Measurements from ENCODE around the gene DSN1.

Gene DSN1

GRCh38 chr20:36754656-36755222 is 18.8 kb downstream of the DSN1 start:
- no peak for DNase-seq (ENCODE audit: low read depth in 2 of 2)

- DNase-seq (ENCODE audit: low read depth in 2 of 2), result no peak
Observed at GRCh38 chr20:36752582-36752981, 21.0 kb downstream of the DSN1 start.

- DNase-seq (ENCODE audit: low read depth in 2 of 2), result peak; percentile 71 to 85
Observed at GRCh38 chr20:36745927-36746659, 27.5 kb downstream of the DSN1 start, which contains the start of gene NDRG3. Gene NDRG3, minus strand, starts transcription at chr20:36746090. Its CDS starts 24,355 bp downstream, at chr20:36721735.

- no peak for DNase-seq (ENCODE audit: low read depth in 2 of 2)
Observed at GRCh38 chr20:36745234-36745926, 28.2 kb downstream of the DSN1 start.

- DNase-seq (ENCODE audit: low read depth in 2 of 2), result no peak
Observed at GRCh38 chr20:36744764-36745191, 28.8 kb downstream of the DSN1 start.

- no peak for DNase-seq (ENCODE audit: low read depth in 2 of 2)
Observed at GRCh38 chr20:36744243-36744642, 29.3 kb downstream of the DSN1 start.

GRCh38 chr20:36742558-36742957 is 31.0 kb downstream of the DSN1 start:
- no peak for DNase-seq (ENCODE audit: low read depth in 2 of 2)

GRCh38 chr20:36741072-36741471 is 32.5 kb downstream of the DSN1 start:
- DNase-seq (ENCODE audit: low read depth in 2 of 2), result no peak

- DNase-seq (ENCODE audit: low read depth in 2 of 2), result no peak
Observed at GRCh38 chr20:36737183-36737499, 36.4 kb downstream of the DSN1 start.

GRCh38 chr20:36736451-36737182 is 36.9 kb downstream of the DSN1 start:
- DNase-seq (ENCODE audit: low read depth in 2 of 2), result no peak

GRCh38 chr20:36732456-36732855 is 41.1 kb downstream of the DSN1 start:
- DNase-seq (ENCODE audit: low read depth in 2 of 2), result no peak

GRCh38 chr20:36728986-36729385 is 44.6 kb downstream of the DSN1 start:
- DNase-seq (ENCODE audit: low read depth in 2 of 2), result no peak

GRCh38 chr20:36726168-36726567 is 47.4 kb downstream of the DSN1 start:
- no peak for DNase-seq (ENCODE audit: low read depth in 2 of 2)

- no peak for DNase-seq (ENCODE audit: low read depth in 2 of 2)
Observed at GRCh38 chr20:36720510-36720909, 53.1 kb downstream of the DSN1 start.

GRCh38 chr20:36717657-36718056 is 55.9 kb downstream of the DSN1 start:
- DNase-seq (ENCODE audit: low read depth in 2 of 2), result no peak

GRCh38 chr20:36717021-36717420 is 56.5 kb downstream of the DSN1 start:
- no peak for DNase-seq (ENCODE audit: low read depth in 2 of 2)

GRCh38 chr20:36712775-36713174 is 60.8 kb downstream of the DSN1 start:
- no peak for DNase-seq (ENCODE audit: low read depth in 2 of 2)

GRCh38 chr20:36709126-36709525 is 64.4 kb downstream of the DSN1 start:
- DNase-seq (ENCODE audit: low read depth in 2 of 2), result no peak

- DNase-seq (ENCODE audit: low read depth in 2 of 2), result no peak
Observed at GRCh38 chr20:36703530-36703929, 70.0 kb downstream of the DSN1 start.

All from stimulated activated CD4-positive, alpha-beta T cell treated with anti-CD3 and anti-CD28 coated beads, Interleukin-1b, Interleukin-23, amount 100 ng/mL, for 1 hour (primary cell).